ENCODE data around the gene MYBPC1.

The MYBPC1 gene

GRCh38 chr12:101642115-101643067 is 47.6 kb downstream of the MYBPC1 start:
- TF ChIP-seq, protein P1, sequence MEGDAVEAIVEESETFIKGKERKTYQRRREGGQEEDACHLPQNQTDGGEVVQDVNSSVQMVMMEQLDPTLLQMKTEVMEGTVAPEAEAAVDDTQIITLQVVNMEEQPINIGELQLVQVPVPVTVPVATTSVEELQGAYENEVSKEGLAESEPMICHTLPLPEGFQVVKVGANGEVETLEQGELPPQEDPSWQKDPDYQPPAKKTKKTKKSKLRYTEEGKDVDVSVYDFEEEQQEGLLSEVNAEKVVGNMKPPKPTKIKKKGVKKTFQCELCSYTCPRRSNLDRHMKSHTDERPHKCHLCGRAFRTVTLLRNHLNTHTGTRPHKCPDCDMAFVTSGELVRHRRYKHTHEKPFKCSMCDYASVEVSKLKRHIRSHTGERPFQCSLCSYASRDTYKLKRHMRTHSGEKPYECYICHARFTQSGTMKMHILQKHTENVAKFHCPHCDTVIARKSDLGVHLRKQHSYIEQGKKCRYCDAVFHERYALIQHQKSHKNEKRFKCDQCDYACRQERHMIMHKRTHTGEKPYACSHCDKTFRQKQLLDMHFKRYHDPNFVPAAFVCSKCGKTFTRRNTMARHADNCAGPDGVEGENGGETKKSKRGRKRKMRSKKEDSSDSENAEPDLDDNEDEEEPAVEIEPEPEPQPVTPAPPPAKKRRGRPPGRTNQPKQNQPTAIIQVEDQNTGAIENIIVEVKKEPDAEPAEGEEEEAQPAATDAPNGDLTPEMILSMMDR (IDR thresholded peaks at IDR 0.05; ENCODE audit: low read depth, low read length) = no peak

DNA sequence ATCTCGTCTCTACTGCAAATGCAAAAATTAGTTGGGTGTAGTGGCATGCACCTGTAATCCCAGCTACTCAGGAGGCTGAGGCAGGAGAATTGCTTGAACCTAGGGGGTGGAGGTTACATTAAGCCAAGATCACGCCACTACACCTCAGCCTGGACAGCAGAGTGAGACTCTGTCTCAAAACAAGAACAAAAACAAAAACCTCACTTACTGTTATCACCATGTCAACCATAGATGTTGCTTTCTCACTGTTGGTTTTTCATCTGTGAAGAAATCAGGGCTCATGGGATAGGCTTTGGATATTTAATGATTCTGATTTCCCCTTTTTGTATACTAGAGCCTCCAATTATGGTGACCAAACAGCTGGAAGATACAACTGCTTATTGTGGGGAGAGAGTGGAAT is 52.9 kb downstream of the MYBPC1 start:
- no peaks in the 10 kb centered on the region for H3K9me3 ChIP-seq
- H3K36me3 ChIP-seq = no peaks in the 10 kb centered on the region
- DNase-seq = no peak
- no peaks in the 10 kb centered on the region for H3K27me3 ChIP-seq
- H3K4me1 ChIP-seq = no peaks in the 10 kb centered on the region
- TF ChIP-seq, protein P1 (IDR thresholded peaks at IDR 0.05; ENCODE audit: low read depth, low read length) = no peak
- no peak overlapping the region for H3K4me3 ChIP-seq (ENCODE audit: low read depth, low read length)

More at GRCh38 chr12:101642115-101643067, 47.6 kb downstream of the MYBPC1 start:
- no peaks in the 10 kb centered on the region for H3K27me3 ChIP-seq
- no peak overlapping the region for H3K4me3 ChIP-seq (ENCODE audit: low read depth, low read length)
- H3K4me1 ChIP-seq = no peaks in the 10 kb centered on the region
- DNase-seq = no peak
- no peaks in the 10 kb centered on the region for H3K9me3 ChIP-seq
- no peaks in the 10 kb centered on the region for H3K36me3 ChIP-seq

DNA sequence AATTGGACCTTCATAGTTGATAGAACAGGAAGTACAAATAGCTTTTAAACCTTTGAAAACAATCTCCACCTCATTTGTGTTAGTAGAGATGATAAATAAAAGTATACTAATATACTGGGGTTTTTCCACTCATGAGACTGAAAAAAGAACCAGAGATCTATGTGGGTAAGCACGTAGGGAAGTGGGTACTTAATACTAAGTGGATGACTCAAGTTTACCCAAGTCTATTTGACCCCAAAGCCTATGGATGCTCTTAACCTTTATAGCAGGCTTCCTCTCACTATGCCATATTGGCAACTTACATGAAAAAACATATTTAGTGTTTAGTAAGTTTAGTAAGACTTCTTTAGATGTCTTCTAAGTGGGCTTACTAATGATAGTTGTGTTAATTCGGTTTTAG is 53.4 kb downstream of the MYBPC1 start:
- Histone ChIP-seq H3K4me3 (ENCODE audit: low read depth, low read length) (no peak overlapping the region), H3K4me1 (no peaks in the 10 kb centered on the region), H3K9me3 (no peaks in the 10 kb centered on the region), H3K27me3 (no peaks in the 10 kb centered on the region), H3K36me3 (no peaks in the 10 kb centered on the region)
- DNase-seq = no peak
- TF ChIP-seq, protein P1 (IDR thresholded peaks at IDR 0.05; ENCODE audit: low read depth, low read length) = no peak

DNA sequence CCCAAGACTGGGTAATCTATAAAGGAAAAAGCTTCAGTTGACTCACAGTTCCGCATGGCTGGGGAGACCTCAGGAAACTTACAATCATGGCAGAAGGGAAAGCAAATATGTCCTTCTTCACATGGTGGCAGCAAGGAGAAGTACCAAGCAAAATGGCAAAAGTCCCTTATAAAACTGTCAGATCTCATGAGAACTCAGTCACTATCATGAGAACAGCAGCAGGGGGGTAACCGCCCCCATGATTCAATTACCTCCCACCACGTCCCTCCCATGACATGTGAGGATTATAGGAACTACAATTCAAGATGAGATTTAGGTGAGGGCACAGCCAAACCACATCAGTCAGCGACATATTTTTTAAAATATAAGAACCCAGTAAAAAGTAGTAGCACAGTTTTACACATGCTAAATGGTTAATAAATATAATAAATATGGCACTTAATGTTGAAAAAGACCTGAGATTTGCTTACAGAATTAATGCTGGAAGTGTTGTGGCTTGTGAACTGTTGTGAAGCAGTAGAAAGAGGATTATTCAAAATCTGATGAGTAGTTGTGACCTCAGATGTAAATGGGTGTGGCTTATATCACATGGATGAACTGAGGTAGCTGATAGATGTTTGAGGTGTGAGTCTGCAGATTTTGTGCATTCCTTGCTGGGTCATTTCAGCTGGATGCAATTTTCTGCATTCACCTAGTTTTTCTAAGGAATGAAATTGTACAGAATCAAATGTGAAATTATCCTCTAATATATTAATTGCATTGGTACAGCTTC is 55.8 kb downstream of the MYBPC1 start:
- no peaks in the 10 kb centered on the region for H3K27me3 ChIP-seq
- H3K4me1 ChIP-seq = no peaks in the 10 kb centered on the region
- H3K36me3 ChIP-seq = no peaks in the 10 kb centered on the region
- no peak overlapping the region for H3K4me3 ChIP-seq (ENCODE audit: low read depth, low read length)
- TF ChIP-seq, protein P1 (IDR thresholded peaks at IDR 0.05; ENCODE audit: low read depth, low read length) = no peak
- no peak for DNase-seq
- no peaks in the 10 kb centered on the region for H3K9me3 ChIP-seq

GRCh38 chr12:101653030-101653429 is 58.3 kb downstream of the MYBPC1 start:
- DNase-seq = no peak
- no peaks in the 10 kb centered on the region for H3K4me1 ChIP-seq
- no peaks in the 10 kb centered on the region for H3K27me3 ChIP-seq

More at GRCh38 chr12:101653030-101653429, 58.3 kb downstream of the MYBPC1 start:
- TF ChIP-seq, protein P1 (IDR thresholded peaks at IDR 0.05; ENCODE audit: low read depth, low read length) = no peak
- no peaks in the 10 kb centered on the region for H3K36me3 ChIP-seq
- H3K9me3 ChIP-seq = no peaks in the 10 kb centered on the region
- H3K4me3 ChIP-seq (ENCODE audit: low read depth, low read length) = no peak overlapping the region
